ENCODE data around the gene RNASEH1.

Gene RNASEH1

GRCh38 chr2:3553946-3554345, 4.2 kb downstream of the RNASEH1 start:
- TF ChIP-seq POLR2A (IDR thresholded peaks at IDR 0.05; ENCODE audit: low read depth, low read length) = no peak
- FAIRE-seq = no peak
- no peak for DNase-seq (ENCODE audit: insufficient read length, low spot score)

GRCh38 chr2:3547915-3548314, 10.2 kb downstream of the RNASEH1 start:
- FAIRE-seq = no peak
- DNase-seq (ENCODE audit: insufficient read length, low spot score) = no peak
- TF ChIP-seq POLR2A (IDR thresholded peaks at IDR 0.05; ENCODE audit: low read depth, low read length) = no peak

GRCh38 chr2:3545788-3546478, 12.2 kb downstream of the RNASEH1 start:
- no peak for FAIRE-seq
- no peak for TF ChIP-seq POLR2A (IDR thresholded peaks at IDR 0.05; ENCODE audit: low read depth, low read length)
- no peak for DNase-seq (ENCODE audit: insufficient read length, low spot score)

- no peak for TF ChIP-seq POLR2A (IDR thresholded peaks at IDR 0.05; ENCODE audit: low read depth, low read length)
- no peak for DNase-seq (ENCODE audit: insufficient read length, low spot score)
- no peak for FAIRE-seq
These were observed 15.0 kb downstream of the RNASEH1 start for GRCh38 chr2:3543023-3543683.

- TF ChIP-seq POLR2A (IDR thresholded peaks at IDR 0.05; ENCODE audit: low read depth, low read length) = no peak
- FAIRE-seq (no peak), DNase-seq (ENCODE audit: insufficient read length, low spot score) (no peak)
These were observed 16.0 kb downstream of the RNASEH1 start for GRCh38 chr2:3542107-3542506.

DNA sequence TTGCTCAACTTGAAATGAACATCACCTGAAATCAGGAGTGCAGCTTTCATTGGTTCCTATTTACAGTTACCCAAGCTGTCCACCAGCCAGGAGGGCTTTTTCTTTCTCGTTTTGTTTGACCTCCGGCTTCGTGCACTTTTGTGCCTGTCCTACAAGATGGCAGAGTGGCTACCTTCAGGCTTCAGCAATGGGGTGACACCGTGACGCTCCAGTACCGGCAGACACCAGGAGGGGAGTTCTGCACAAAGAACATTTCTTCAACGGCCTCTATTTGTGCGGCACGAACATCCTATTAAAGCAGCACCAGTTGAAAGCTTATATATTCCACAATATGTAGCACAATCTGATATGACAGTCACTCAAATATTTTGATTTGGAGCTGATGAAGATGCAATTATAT, 18.3 kb downstream of the RNASEH1 start:
- FAIRE-seq = no peak
- DNase-seq (ENCODE audit: insufficient read length, low spot score) = no peak
- no peak for TF ChIP-seq POLR2A (IDR thresholded peaks at IDR 0.05; ENCODE audit: low read depth, low read length)

DNA sequence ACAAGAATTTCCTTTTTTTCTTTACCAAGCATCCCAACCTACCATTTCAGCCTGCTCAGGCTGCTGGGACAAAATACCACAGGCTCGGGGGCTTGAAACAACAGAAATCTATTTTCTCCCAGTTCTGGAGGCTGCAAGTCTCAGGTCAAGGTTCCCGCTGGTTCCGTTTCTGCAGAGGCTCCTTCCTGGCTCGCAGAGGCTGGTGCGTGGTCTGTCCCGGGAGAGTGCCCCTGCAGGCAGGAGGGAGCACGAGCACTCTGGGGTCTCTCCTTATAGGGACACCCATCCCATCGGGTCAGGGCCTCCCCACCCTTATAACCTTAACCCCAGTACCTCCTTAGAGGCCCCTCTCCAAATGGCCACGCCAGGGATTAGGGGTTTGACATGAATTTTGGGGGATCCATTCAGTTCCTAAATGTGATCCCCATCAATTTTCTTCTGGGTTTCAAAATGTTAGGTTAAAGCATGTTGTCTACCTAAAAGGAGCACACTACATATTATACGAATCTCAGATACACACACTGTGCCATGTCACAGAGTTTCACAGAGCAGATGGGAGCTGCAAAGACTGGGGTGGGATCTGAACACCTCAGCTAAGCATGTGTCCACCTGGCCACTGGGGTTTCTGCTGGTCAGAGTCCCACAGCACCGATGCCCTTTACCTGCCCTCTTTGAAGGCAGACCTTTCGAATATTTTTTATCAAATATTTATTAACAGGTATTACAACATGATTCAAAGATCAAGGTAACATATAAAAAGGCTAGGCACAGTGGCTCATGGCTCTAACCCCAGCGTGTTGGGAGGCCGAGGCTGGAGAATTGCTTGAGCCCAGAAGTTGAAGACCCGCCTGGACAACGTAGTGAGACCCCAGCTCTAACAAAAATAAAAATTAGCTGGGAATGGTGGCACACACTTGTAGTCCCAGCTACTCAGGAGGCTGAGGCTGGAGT, 21.2 kb downstream of the RNASEH1 start:
- FAIRE-seq (no peak), DNase-seq (ENCODE audit: insufficient read length, low spot score) (peak; percentile 69)
- TF ChIP-seq POLR2A (IDR thresholded peaks at IDR 0.05; ENCODE audit: low read depth, low read length) = no peak

DNA sequence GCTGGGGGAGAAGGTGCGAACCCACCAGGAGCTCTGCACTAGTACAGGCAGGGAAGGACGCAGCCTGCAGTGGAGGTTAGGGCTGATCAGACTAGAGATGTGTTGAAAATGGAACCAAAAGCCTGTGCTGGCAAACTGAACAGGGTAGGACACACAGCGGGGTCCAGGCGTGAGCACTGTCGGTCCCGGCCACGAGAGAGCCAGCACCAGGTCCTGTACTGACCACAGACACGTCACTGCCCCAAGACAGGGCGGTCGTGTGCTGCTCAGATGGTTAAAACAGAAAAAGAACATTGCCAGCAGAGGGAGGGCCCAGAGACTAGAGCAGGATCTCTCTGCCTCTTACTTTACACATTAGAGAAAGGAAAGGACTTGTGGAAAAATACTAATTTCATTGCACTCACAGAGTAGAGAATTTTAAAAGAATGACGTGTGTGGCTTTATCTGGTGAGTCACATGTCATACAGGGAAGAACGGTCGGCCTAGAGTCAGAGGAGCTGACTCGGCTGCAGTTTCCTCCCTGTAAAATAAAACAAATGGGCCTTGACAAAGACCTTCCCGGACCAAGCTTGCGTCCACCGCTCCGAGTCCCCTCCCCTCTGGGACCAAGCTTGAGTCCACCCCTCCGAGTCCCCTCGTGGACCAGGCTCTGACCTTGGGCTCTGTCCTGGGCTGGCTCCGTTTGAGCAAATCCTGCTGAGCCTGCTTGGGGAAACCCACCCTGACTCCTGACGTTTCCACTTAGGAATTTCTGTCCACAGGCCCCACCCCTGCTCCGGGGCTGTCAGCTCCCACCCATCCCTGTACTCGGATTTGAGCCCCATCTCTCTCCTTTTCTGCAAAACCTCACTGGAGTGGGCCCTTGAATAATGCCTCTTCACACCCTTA, 22.1 kb downstream of the RNASEH1 start:
- peak; percentile 51 for TF ChIP-seq POLR2A (IDR thresholded peaks at IDR 0.05; ENCODE audit: low read depth, low read length)
- peak; percentile 74 for FAIRE-seq
- peak; percentile 82 for DNase-seq (ENCODE audit: insufficient read length, low spot score)

DNA sequence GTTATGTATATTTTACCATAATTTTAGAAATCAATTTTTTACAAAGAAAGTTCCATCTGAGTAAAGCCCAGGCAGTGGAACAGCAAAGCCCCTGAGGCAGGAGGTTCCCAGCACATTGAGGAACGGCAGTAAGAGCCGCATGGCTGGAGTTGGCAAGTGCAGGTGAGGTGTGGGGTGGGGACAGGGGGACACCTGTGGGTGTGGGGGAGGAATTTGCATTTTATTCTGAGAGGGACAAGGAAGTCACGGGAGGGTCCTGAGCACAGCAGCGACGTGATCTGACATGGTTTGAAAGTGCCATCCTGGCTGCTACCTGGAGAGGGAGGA, 22.7 kb downstream of the RNASEH1 start:
- FAIRE-seq (no peak), DNase-seq (ENCODE audit: insufficient read length, low spot score) (no peak)
- TF ChIP-seq POLR2A (IDR thresholded peaks at IDR 0.05; ENCODE audit: low read depth, low read length) = no peak

- DNase-seq (ENCODE audit: insufficient read length, low spot score) (no peak), FAIRE-seq (no peak)
- no peak for TF ChIP-seq POLR2A (IDR thresholded peaks at IDR 0.05; ENCODE audit: low read depth, low read length)
These were observed 23.8 kb downstream of the RNASEH1 start for GRCh38 chr2:3534251-3534814.

- FAIRE-seq = no peak
- no peak for DNase-seq (ENCODE audit: insufficient read length, low spot score)
- no peak for TF ChIP-seq POLR2A (IDR thresholded peaks at IDR 0.05; ENCODE audit: low read depth, low read length)
These were observed 24.3 kb downstream of the RNASEH1 start for GRCh38 chr2:3533836-3534235.

GRCh38 chr2:3532941-3533340, 25.2 kb downstream of the RNASEH1 start:
- FAIRE-seq (no peak), DNase-seq (ENCODE audit: insufficient read length, low spot score) (no peak)
- TF ChIP-seq POLR2A (IDR thresholded peaks at IDR 0.05; ENCODE audit: low read depth, low read length) = no peak

Data from H54 (cell line).